ENCODE data around the gene LMF1.

LMF1 gene

GRCh38 chr16:943971-944370, 26.8 kb downstream of the LMF1 start:
- TF ChIP-seq REST (IDR thresholded peaks at IDR 0.05; ENCODE audit: insufficient read depth in 1 of 2, low read depth in 2 of 2, low read length in 2 of 2) (no peak), POLR2AphosphoS5 (IDR thresholded peaks at IDR 0.05; ENCODE audit: low read depth, low read length) (no peak), TAF1 (IDR thresholded peaks at IDR 0.05; ENCODE audit: borderline replicate concordance, insufficient read depth, low read length) (no peak)

- TF ChIP-seq SIN3A (IDR thresholded peaks at IDR 0.05; ENCODE audit: borderline replicate concordance, insufficient read depth, low read length) (no peak), REST (IDR thresholded peaks at IDR 0.05; ENCODE audit: insufficient read depth in 1 of 2, low read depth in 2 of 2, low read length in 2 of 2) (no peak), POLR2AphosphoS5 (IDR thresholded peaks at IDR 0.05; ENCODE audit: low read depth, low read length) (no peak), FOXP2 (optimal IDR thresholded peaks at IDR 0.05; ENCODE audit: borderline replicate concordance, extremely low read depth, extremely low read length, insufficient read depth) (no peak), TAF1 (IDR thresholded peaks at IDR 0.05; ENCODE audit: borderline replicate concordance, insufficient read depth, low read length) (no peak)
These were observed 28.2 kb downstream of the LMF1 start for GRCh38 chr16:942436-943060.

DNA sequence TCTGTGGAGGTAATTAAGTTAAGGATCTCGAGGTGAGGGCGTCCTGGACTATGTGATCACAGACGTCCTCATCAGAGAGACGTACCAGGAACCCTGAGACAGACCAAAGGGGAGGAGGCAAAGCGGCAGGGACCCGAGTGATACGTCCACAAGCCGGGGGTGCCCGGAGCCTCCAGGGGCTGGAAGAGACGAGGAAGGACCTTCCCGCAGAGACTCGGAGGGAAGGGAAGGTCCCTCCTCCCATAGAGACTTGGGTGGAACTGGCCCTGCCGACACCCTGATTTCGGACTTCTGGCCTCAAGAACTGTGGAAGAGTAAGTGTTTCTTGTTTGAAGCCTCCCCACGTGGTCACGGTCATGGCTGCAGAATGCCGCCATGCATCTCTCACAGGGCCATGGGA, 30.8 kb downstream of the LMF1 start:
- TF ChIP-seq REST (IDR thresholded peaks at IDR 0.05; ENCODE audit: insufficient read depth in 1 of 2, low read depth in 2 of 2, low read length in 2 of 2) (no peak), SIN3A (IDR thresholded peaks at IDR 0.05; ENCODE audit: borderline replicate concordance, insufficient read depth, low read length) (no peak), TAF1 (IDR thresholded peaks at IDR 0.05; ENCODE audit: borderline replicate concordance, insufficient read depth, low read length) (no peak), FOXP2 (optimal IDR thresholded peaks at IDR 0.05; ENCODE audit: borderline replicate concordance, extremely low read depth, extremely low read length, insufficient read depth) (no peak), POLR2AphosphoS5 (IDR thresholded peaks at IDR 0.05; ENCODE audit: low read depth, low read length) (no peak)

- TF ChIP-seq POLR2AphosphoS5 (IDR thresholded peaks at IDR 0.05; ENCODE audit: low read depth, low read length), result no peak
- no peak for TF ChIP-seq REST (IDR thresholded peaks at IDR 0.05; ENCODE audit: insufficient read depth in 1 of 2, low read depth in 2 of 2, low read length in 2 of 2)
- no peak for TF ChIP-seq TAF1 (IDR thresholded peaks at IDR 0.05; ENCODE audit: borderline replicate concordance, insufficient read depth, low read length)
- no peak for TF ChIP-seq FOXP2 (optimal IDR thresholded peaks at IDR 0.05; ENCODE audit: borderline replicate concordance, extremely low read depth, extremely low read length, insufficient read depth)
These were observed 31.5 kb downstream of the LMF1 start for GRCh38 chr16:939311-939710.

DNA sequence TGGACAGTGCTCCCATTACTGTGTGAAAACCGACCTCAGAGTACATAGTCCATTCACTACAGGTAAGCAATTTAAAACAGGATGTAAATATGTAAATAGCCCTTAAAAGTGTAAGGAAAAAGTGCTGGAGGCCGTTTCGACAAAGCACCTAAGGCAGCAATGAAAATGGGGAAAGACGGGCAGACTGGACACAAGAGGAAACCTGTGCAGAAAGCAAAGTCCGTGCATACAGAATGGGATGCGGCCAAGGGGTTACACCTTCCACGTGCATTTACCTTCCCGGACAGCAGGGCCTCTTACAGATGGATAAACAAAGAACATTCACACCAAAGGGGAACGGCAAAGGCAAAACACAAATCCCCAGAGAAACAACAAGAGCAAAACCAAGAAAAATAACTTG, 32.0 kb downstream of the LMF1 start:
- no peak for TF ChIP-seq FOXP2 (optimal IDR thresholded peaks at IDR 0.05; ENCODE audit: borderline replicate concordance, extremely low read depth, extremely low read length, insufficient read depth)
- no peak for TF ChIP-seq REST (IDR thresholded peaks at IDR 0.05; ENCODE audit: insufficient read depth in 1 of 2, low read depth in 2 of 2, low read length in 2 of 2)
- no peak for TF ChIP-seq TAF1 (IDR thresholded peaks at IDR 0.05; ENCODE audit: borderline replicate concordance, insufficient read depth, low read length)
- no peak for TF ChIP-seq POLR2AphosphoS5 (IDR thresholded peaks at IDR 0.05; ENCODE audit: low read depth, low read length)
- no peak for TF ChIP-seq SIN3A (IDR thresholded peaks at IDR 0.05; ENCODE audit: borderline replicate concordance, insufficient read depth, low read length)

Data from PFSK-1 (cell line).